HepG2 (cell line): ENCODE data around the gene CECR2. TPM values are rescaled to one million over a fixed set of nuclear protein-coding genes. Genes with fewer than 3 reads are reported as not detected.
A peak's percentile ranks its signal among the peaks of the same experiment; 100 is the strongest.
"Not testable (repeated sequence)": the region's sequence is repeated elsewhere in the genome, so short reads cannot be mapped to it uniquely, and the experiment has no call there.

Experiments
- ATAC-seq: fragments of 200-7000 bp; cut with Tn5 transposase; 3 replicates; pipeline ENCODE4 v1.9.1; 2020; ENCODE audit warnings: mild to moderate bottlenecking, moderate library complexity
- BruUV-seq: library from RNA; stranded (reverse); fragments of 400-500 nt; replicated peaks from 2 replicates; lab custom pipeline; 2021; lab: Mats Ljungman, UMichigan
- CTCF ChIA-PET: fragments of 300-600 bp; formaldehyde crosslinking; extraction: SDS; loops from one replicate; lab custom pipeline; 2021; ENCODE audit warnings: low total read pairs, inconsistent platforms, low intra/inter-chr PET ratio; lab: Yijun Ruan, JAX
- POLR2A ChIA-PET: fragments of 350-600 bp; sonication (Branson Sonifier 250); formaldehyde crosslinking; loops from one replicate; lab custom pipeline; 2020; ENCODE audit warnings: antibody characterized with exemption, inconsistent platforms; lab: Yijun Ruan, JAX
- DNase-seq: peaks from one replicate; pipeline ENCODE4 v3.0.0-alpha.2; 2015; ENCODE audit warnings: low spot score
- FAIRE-seq: peaks from 3 replicates; lab custom pipeline; 2011; peaks lifted over from hg19 to GRCh38; lab: Jason Lieb, UNC
- H2AFZ ChIP-seq: one replicate; pipeline ENCODE4 v1.6.1; 2011; ENCODE audit warnings: low read length, inconsistent platforms
- H3K27ac ChIP-seq: fragments of 300-600 bp; 3 replicates; pipeline ENCODE4 v1.8.0; 2011; ENCODE audit warnings: mixed run types, mild to moderate bottlenecking, mixed read lengths, low read length, inconsistent platforms; ENCODE audit not compliant: insufficient read depth; ENCODE audit errors: extremely low read length
- H3K27me3 ChIP-seq, 2 experiments: fragments of 200-600 bp in 1 of 2; 2 replicates in 1 of 2; 3 replicates in 1 of 2; pipeline versions ENCODE4 v1.6.0 to v1.8.0; 2011; ENCODE audit warnings: low read length in 2 of 2, mild to moderate bottlenecking in 2 of 2, moderate library complexity in 2 of 2, inconsistent platforms in 1 of 2; ENCODE audit not compliant: insufficient read depth in 2 of 2, control insufficient read depth in 1 of 2
- H3K36me3 ChIP-seq, 2 experiments: fragments of 200-600 bp in 1 of 2; replicated peaks in 1 of 2; 2 replicates in 1 of 2; 3 replicates in 1 of 2; pipeline versions ENCODE4 v1.5.1 to v1.8.0; 2011; ENCODE audit warnings: low read length in 2 of 2, inconsistent platforms in 1 of 2; ENCODE audit not compliant: insufficient read depth in 2 of 2, control insufficient read depth in 1 of 2
- H3K4me1 ChIP-seq: 2 replicates; pipeline ENCODE4 v1.5.1; 2012; ENCODE audit warnings: low read length, inconsistent platforms; ENCODE audit not compliant: insufficient read depth
- H3K4me2 ChIP-seq: 2 replicates; pipeline ENCODE4 v1.6.0; 2011; ENCODE audit warnings: low read depth, low read length, inconsistent platforms
- H3K4me3 ChIP-seq, 3 experiments: fragments of 200-600 bp in 1 of 3; sonication (generic), shearing (Covaris generic) in 1 of 3; replicated peaks in 1 of 3; 2 replicates each; pipeline ENCODE4 v1.5.1; 2011 to 2016; ENCODE audit warnings: low read length in 3 of 3, inconsistent platforms in 2 of 3, low read depth in 2 of 3, mild to moderate bottlenecking in 2 of 3, control low read depth in 1 of 3, mixed read lengths in 1 of 3; ENCODE audit not compliant: insufficient read depth in 1 of 3
- H3K79me2 ChIP-seq: one replicate; pipeline ENCODE4 v1.6.1; 2011; ENCODE audit warnings: low read length, inconsistent platforms; ENCODE audit not compliant: insufficient read depth
- H3K9ac ChIP-seq: 2 replicates; pipeline ENCODE4 v1.6.0; 2011; ENCODE audit warnings: mild to moderate bottlenecking, low read depth, low read length, inconsistent platforms; ENCODE audit not compliant: insufficient read depth
- H3K9me3 ChIP-seq: 2 replicates; pipeline ENCODE4 v1.5.1; 2012; ENCODE audit warnings: mild to moderate bottlenecking, low read length
- H4K20me1 ChIP-seq: 2 replicates; pipeline ENCODE4 v1.6.0; 2011; ENCODE audit warnings: inconsistent platforms, mild to moderate bottlenecking, low read length, moderate library complexity; ENCODE audit not compliant: insufficient read depth
- ATF7 ChIP-seq, 2 experiments: fragments of 450-650 bp in 1 of 2; sonication (generic) in 1 of 2; formaldehyde crosslinking in 1 of 2; IDR thresholded peaks; 2 replicates each; pipeline versions ENCODE4 v1.4.0 to v1.6.1; 2016 to 2020; ENCODE audit warnings: antibody characterized with exemption in 1 of 2, mild to moderate bottlenecking in 1 of 2, missing genetic modification reagents in 1 of 2
- CREB1 ChIP-seq, 2 experiments: fragments of 450-650 bp in 1 of 2; IDR thresholded peaks; 2 replicates each; pipeline ENCODE4 v1.6.1; 2016 to 2017; ENCODE audit warnings: control low read depth in 1 of 2, mild to moderate bottlenecking in 1 of 2, missing compliant biosample characterization in 1 of 2, missing genetic modification characterization in 1 of 2
- NFIC ChIP-seq: IDR thresholded peaks from 2 replicates; pipeline ENCODE4 v1.6.1; 2012; ENCODE audit warnings: mild to moderate bottlenecking, low read length, inconsistent platforms
- ZNF605 ChIP-seq: sonication (generic); formaldehyde crosslinking; IDR thresholded peaks from 2 replicates; pipeline ENCODE4 v1.8.0; 2022; ENCODE audit warnings: mild to moderate bottlenecking, missing genetic modification reagents
- ZNF737 ChIP-seq: sonication (generic); formaldehyde crosslinking; IDR thresholded peaks from 2 replicates; pipeline ENCODE4 v1.5.0; 2020; ENCODE audit warnings: missing genetic modification reagents, mild to moderate bottlenecking, borderline replicate concordance
- WGBS: methylation state at CpG from one replicate; pipeline ENCODE4 v1.1.6; 2017; ENCODE audit warnings: low lambda C conversion rate; 5-methylcytosine and 5-hydroxymethylcytosine counted together
- in situ Hi-C: cut with HindIII; loops from 2 replicates; pipeline ENCODE4 v1.10.0; 2017; ENCODE audit warnings: low pct_unique_long_range_greater_than_20kb; ENCODE audit not compliant: extremely low pct_ligation_motif_present
- intact Hi-C: fragments of 100-400 bp; cut with micrococcal nuclease; formaldehyde crosslinking; loops from one replicate; pipeline ENCODE4 v1.10.0; 2022; ENCODE audit not compliant: unreplicated experiment
- polyA plus RNA-seq, 8 experiments: library from polyadenylated mRNA; depleted of rRNA in 3 of 8; stranded (reverse) in 7 of 8; unstranded in 1 of 8; fragments of >200 nt; fragmentation: Illumina TruSeq in 4 of 8; extraction: Trizol in 4 of 8; gene quantifications; 2 replicates each; pipeline versions ENCODE4 v1.2.1 to v1.2.3, GENCODE V29; 2011 to 2016; ENCODE audit warnings: low read depth in 4 of 8, missing spikeins in 1 of 8, mixed read lengths in 1 of 8; ENCODE audit not compliant: insufficient read depth in 1 of 8
- total RNA-seq, 5 experiments: library from RNA; depleted of rRNA; stranded (reverse); fragments of >200 nt; fragmentation: Illumina TruSeq; extraction: Trizol; gene quantifications; 2 replicates each; pipeline ENCODE4 v1.2.3, GENCODE V29; 2016; ENCODE audit warnings: low read depth in 1 of 5

CECR2 gene
- total and polyA plus RNA-seq, 2 of the 13 experiments (the other 11 are each of a cell fraction or from before 2014, with no cell fraction given) = not detected

- in situ Hi-C loops = no loop called here
Measured at GRCh38 chr22:17423616-17424015, 54.4 kb downstream of the CECR2 start.

GRCh38 chr22:17427528-17427927 is 58.3 kb downstream of the CECR2 start:
- FAIRE-seq, H3K79me2 ChIP-seq, CTCF ChIA-PET, in situ Hi-C loops, H3K9me3 ChIP-seq, POLR2A ChIA-PET, H3K4me2 ChIP-seq, intact Hi-C loops, BruUV-seq, H3K4me3 ChIP-seq, H4K20me1 ChIP-seq, H3K4me1 ChIP-seq, H3K36me3 ChIP-seq, H3K9ac ChIP-seq, ATAC-seq, H3K27me3 ChIP-seq, H2AFZ ChIP-seq, H3K27ac ChIP-seq, DNase-seq: not testable (repeated sequence)
- 61% methylated on average over 6 of the region's 6 CpGs for WGBS

More at GRCh38 chr22:17423616-17424015, 54.4 kb downstream of the CECR2 start:
- TF ChIP-seq NFIC = no peak
- TF ChIP-seq ATF7 (IDR thresholded peaks at IDR 0.05) = peak; percentile 95
- TF ChIP-seq ATF7 (CRISPR knock-in tag; IDR thresholded peaks at IDR 0.05) = no peak
- TF ChIP-seq CREB1 (IDR thresholded peaks at IDR 0.05) = peak; percentile 96
- no peak for TF ChIP-seq CREB1 (CRISPR knock-in tag; IDR thresholded peaks at IDR 0.05)
- no peak for TF ChIP-seq ZNF737 (CRISPR knock-in tag)
- no peak for TF ChIP-seq ZNF605 (CRISPR knock-in tag)
- Histone ChIP-seq H3K9me3 (no peaks in the 10 kb centered on the region), H2AFZ (no peak overlapping the region), H3K4me2 (no peak overlapping the region), H3K36me3 (no peaks in the 10 kb centered on the region), H3K9ac (no peak overlapping the region), H3K27ac (no peak overlapping the region), H3K4me3 (no peak overlapping the region), H3K79me2 (no peaks in the 10 kb centered on the region), H4K20me1 (no peaks in the 10 kb centered on the region), H3K27me3 (peaks cover 0 to 3% of the 10 kb centered on the region in 2 experiments; a peak in 2 of 5 replicates), H3K4me1 (no peaks in the 10 kb centered on the region)
- WGBS = 2% methylated on average over 6 of the region's 6 CpGs
- ATAC-seq = no peak
- intact Hi-C loops = no loop called here
- no peak for FAIRE-seq
- no peak for DNase-seq
- BruUV-seq = no TSS peak
- CTCF ChIA-PET = no interaction called here
- POLR2A ChIA-PET = no interaction called here
